A549 (cell line): ENCODE data around the gene TBC1D14. TPM values are rescaled to one million over a fixed set of nuclear protein-coding genes. Genes with fewer than 3 reads are reported as not detected.

ENCODE experiments used
- ATAC-seq, 2 experiments: fragments of 200-7000 bp in 1 of 2; fragments of >200 bp in 1 of 2; cut with Nextera tagmentation in 1 of 2; cut with Tn5 transposase in 1 of 2; 3 replicates each; pipeline versions ENCODE4 v1.8.0 to v1.9.1; 2018 to 2020; ENCODE audit warnings: mild to moderate bottlenecking in 1 of 2, moderate library complexity in 1 of 2
- CTCF ChIA-PET: fragments of 300-600 bp; sonication (Branson Sonifier 250); formaldehyde crosslinking; extraction: SDS; loops from one replicate; lab custom pipeline; 2021; ENCODE audit warnings: antibody characterized with exemption, inconsistent platforms; lab: Yijun Ruan, JAX
- POLR2A ChIA-PET: fragments of 350-600 bp; formaldehyde crosslinking; extraction: SDS; loops from one replicate; lab custom pipeline; 2021; ENCODE audit warnings: antibody characterized with exemption, inconsistent platforms; lab: Yijun Ruan, JAX
- DNase-seq, 2 experiments: peaks; one replicate each; pipeline versions ENCODE4 v3.0.0 to v3.0.0-alpha.2; 2011 to 2016; ENCODE audit warnings: low read depth in 1 of 2, low spot score in 1 of 2
- FAIRE-seq: peaks from 2 replicates; lab custom pipeline; 2011; peaks lifted over from hg19 to GRCh38; lab: Jason Lieb, UNC
- H3K27ac ChIP-seq, 2 experiments: fragments of >200 bp; sonication (Bioruptor Twin); formaldehyde crosslinking; 3 replicates each; pipeline ENCODE4 v1.5.1; 2016 to 2017
- H3K4me1 ChIP-seq: fragments of >200 bp; sonication (Bioruptor Twin); formaldehyde crosslinking; 3 replicates; pipeline ENCODE4 v1.6.1; 2016
- H3K4me2 ChIP-seq: fragments of >200 bp; sonication (Bioruptor Twin); formaldehyde crosslinking; 3 replicates; pipeline ENCODE4 v1.6.1; 2016
- H3K4me3 ChIP-seq: fragments of >200 bp; sonication (Bioruptor Twin); formaldehyde crosslinking; 3 replicates; pipeline ENCODE4 v1.5.1; 2016
- H3K9me3 ChIP-seq: fragments of >200 bp; sonication (Bioruptor Twin); formaldehyde crosslinking; 3 replicates; pipeline ENCODE4 v1.6.1; 2016
- BCL3 ChIP-seq: fragments of >200 bp; sonication (Bioruptor Twin); formaldehyde crosslinking; IDR thresholded peaks from 3 replicates; pipeline ENCODE4 v1.6.1; 2016
- E2F6 ChIP-seq: IDR thresholded peaks from 2 replicates; pipeline ENCODE4 v1.6.1; 2012; ENCODE audit warnings: low read depth, borderline replicate concordance
- ESRRA ChIP-seq: fragments of 150-350 bp; IDR thresholded peaks from 2 replicates; pipeline ENCODE4 v1.6.1; 2014; ENCODE audit warnings: mild to moderate bottlenecking, low read length, borderline replicate concordance
- FOSB ChIP-seq: fragments of 250-450 bp; sonication (Bioruptor Pico); IDR thresholded peaks from 2 replicates; pipeline ENCODE4 v1.5.0; 2020; ENCODE audit warnings: mild to moderate bottlenecking, moderate library complexity
- FOSL2 ChIP-seq, 2 experiments: fragments of 450-650 bp in 1 of 2; fragments of >200 bp in 1 of 2; sonication (Bioruptor Twin) in 1 of 2; formaldehyde crosslinking; IDR thresholded peaks; 2 replicates each; pipeline versions ENCODE4 v1.5.0 to v1.6.1; 2016 to 2020; ENCODE audit warnings: mild to moderate bottlenecking in 1 of 2, moderate library complexity in 1 of 2
- HEYL ChIP-seq: fragments of 250-450 bp; sonication (Bioruptor Pico); IDR thresholded peaks from 2 replicates; pipeline ENCODE4 v1.8.0; 2021; ENCODE audit warnings: mild to moderate bottlenecking, moderate library complexity
- HOXA7 ChIP-seq: fragments of 250-450 bp; sonication (Bioruptor Pico); IDR thresholded peaks from 2 replicates; pipeline ENCODE4 v1.5.0; 2020; ENCODE audit warnings: mild to moderate bottlenecking, moderate library complexity
- HOXB5 ChIP-seq: fragments of 250-450 bp; sonication (Bioruptor Pico); IDR thresholded peaks from 2 replicates; pipeline ENCODE4 v1.5.0; 2020; ENCODE audit warnings: mild to moderate bottlenecking, moderate library complexity
- MAX ChIP-seq: IDR thresholded peaks from 2 replicates; pipeline ENCODE4 v1.6.1; 2012
- NR3C1 ChIP-seq: fragments of >200 bp; sonication (Bioruptor Twin); formaldehyde crosslinking; IDR thresholded peaks from 3 replicates; pipeline ENCODE4 v1.6.1; 2017
- POLR2A ChIP-seq: IDR thresholded peaks from 2 replicates; pipeline ENCODE4 v1.6.1; 2012; ENCODE audit warnings: mild to moderate bottlenecking, low read length
- POLR2AphosphoS2 ChIP-seq: conservative IDR thresholded peaks from 2 replicates; pipeline ENCODE4 v1.6.1; 2012; ENCODE audit warnings: low read length, improper control_type of control experiment, inconsistent platforms
- REST ChIP-seq: fragments of 200-600 bp; sonication (generic); IDR thresholded peaks from 2 replicates; pipeline ENCODE4 v1.6.1; 2016; ENCODE audit warnings: antibody characterized with exemption, mild to moderate bottlenecking, moderate library complexity
- RFX5 ChIP-seq: fragments of 450-650 bp; IDR thresholded peaks from 2 replicates; pipeline ENCODE4 v1.7.1; 2014; ENCODE audit warnings: antibody characterized with exemption, mild to moderate bottlenecking, moderate library complexity
- RNF2 ChIP-seq: fragments of 200-600 bp; sonication (generic); IDR thresholded peaks from 2 replicates; pipeline ENCODE4 v1.6.1; 2016; ENCODE audit warnings: low read depth, mild to moderate bottlenecking, antibody characterized with exemption, moderate library complexity, borderline replicate concordance
- TP53 ChIP-seq: fragments of 250-450 bp; sonication (Bioruptor Pico); IDR thresholded peaks from 2 replicates; pipeline ENCODE4 v1.5.0; 2021; ENCODE audit warnings: mild to moderate bottlenecking, moderate library complexity
- ZNF302 ChIP-seq: fragments of 250-450 bp; sonication (Bioruptor Pico); IDR thresholded peaks from 2 replicates; pipeline ENCODE4 v1.9.0; 2021; ENCODE audit warnings: inconsistent platforms, mild to moderate bottlenecking, moderate library complexity
- WGBS: methylation state at CpG from one replicate; pipeline ENCODE4 v1.1.6; 2017; ENCODE audit errors: missing lambda C conversion rate; 5-methylcytosine and 5-hydroxymethylcytosine counted together
- polyA plus RNA-seq, 4 experiments: library from polyadenylated mRNA; depleted of rRNA in 3 of 4; stranded (reverse); fragments of >200 nt; fragmentation: RNase III in 1 of 4; extraction: RNeasy Plus Mini Kit Qiagen cat#74134 plus additional on column Dnase treatment in 1 of 4; gene quantifications; 2 replicates in 3 of 4; 3 replicates in 1 of 4; pipeline ENCODE4 v1.2.3, GENCODE V29; 2011 to 2017

TBC1D14 gene
- polyA plus RNA-seq, 2 of the 4 experiments (the other 2 are of a cell fraction): 30.2 to 39.0 TPM

- WGBS: 13% methylated on average over 18 of the region's 20 CpGs
- peaks cover 48% of the 10 kb centered on the region for H3K4me1 ChIP-seq
- H3K4me2 ChIP-seq: peak overlapping the region; percentile 79
- peak; percentile 80 to 87 for DNase-seq
- ATAC-seq: peak; percentile 92 to 93
- H3K9me3 ChIP-seq: no peaks in the 10 kb centered on the region
- H3K27ac ChIP-seq: peak overlapping the region; percentile 68 to 92
- CTCF ChIA-PET: interaction anchor here (0.8 to 2.6 kb wide), 11 partner anchors 9 to 107 kb away, joined by 3 to 8 read pairs (median 4); partner anchors contain the start of gene TADA2B
- H3K4me3 ChIP-seq: 0 out of 3 replicates have a peak overlapping the region, but pooled peaks have one; percentile 11
- TF ChIP-seq MAX: peak; percentile 39; the same call in 1 of the 2 replicates
- no peak for TF ChIP-seq HOXB5
- TF ChIP-seq E2F6: 0 out of 2 replicates have a peak, but pooled peaks have one; percentile 23
- no peak for TF ChIP-seq FOSL2 (IDR thresholded peaks at IDR 0.05)
- peak; percentile 66 for TF ChIP-seq FOSL2 (CRISPR knock-in tag; IDR thresholded peaks at IDR 0.05)
- no peak for TF ChIP-seq POLR2AphosphoS2
- TF ChIP-seq POLR2A: peak; percentile 36; the same call in 1 of the 2 replicates
- no peak for FAIRE-seq
- POLR2A ChIA-PET: interaction anchor here (1.0 to 1.4 kb wide), 3 partner anchors 9 to 33 kb away, joined by 4 to 6 read pairs (median 5); partner anchors contain the start of genes GRPEL1 and TADA2B
Observed at GRCh38 chr4:7034262-7035081, 124.8 kb downstream of the TBC1D14 start.

- FAIRE-seq (no peak), ATAC-seq (no peak), DNase-seq (no peak)
- no peaks in the 10 kb centered on the region for H3K9me3 ChIP-seq
- peaks cover 45% of the 10 kb centered on the region for H3K4me1 ChIP-seq
- ChIA-PET POLR2A (no interaction called here), CTCF (interaction anchor here (0.7 to 3.4 kb wide), 4 partner anchors 8 to 45 kb away, joined by 3 to 15 read pairs (median 4); no protein-coding TSS in a partner anchor)
- H3K27ac ChIP-seq: peak overlapping the region in 1 of 2 experiments; percentile 92; a peak in 3 of 6 replicates
- TF ChIP-seq TP53 (CRISPR knock-in tag) (no peak), ESRRA (no peak), NR3C1 (no peak), ZNF302 (CRISPR knock-in tag) (no peak), RFX5 (no peak), POLR2AphosphoS2 (no peak), HOXA7 (CRISPR knock-in tag) (no peak), HEYL (no peak), RNF2 (no peak), FOSB (CRISPR knock-in tag) (no peak), HOXB5 (no peak), BCL3 (no peak), REST (no peak)
- no peak overlapping the region for H3K4me3 ChIP-seq
- 67% methylated on average over 5 of the region's 6 CpGs for WGBS
- peak overlapping the region; percentile 47; the same call in 1 of the 3 replicates for H3K4me2 ChIP-seq
Observed at GRCh38 chr4:7037425-7037824, 127.8 kb downstream of the TBC1D14 start.
